Measurements from ENCODE around the gene TBC1D1. TPM values are rescaled to one million over a fixed set of nuclear protein-coding genes. Genes with fewer than 3 reads are reported as not detected.

Gene TBC1D1
- total and polyA plus RNA-seq, 2 of the 8 experiments (the other 6 are each of a cell fraction or from before 2014, with no cell fraction given) = 96.9 to 162 TPM

DNA sequence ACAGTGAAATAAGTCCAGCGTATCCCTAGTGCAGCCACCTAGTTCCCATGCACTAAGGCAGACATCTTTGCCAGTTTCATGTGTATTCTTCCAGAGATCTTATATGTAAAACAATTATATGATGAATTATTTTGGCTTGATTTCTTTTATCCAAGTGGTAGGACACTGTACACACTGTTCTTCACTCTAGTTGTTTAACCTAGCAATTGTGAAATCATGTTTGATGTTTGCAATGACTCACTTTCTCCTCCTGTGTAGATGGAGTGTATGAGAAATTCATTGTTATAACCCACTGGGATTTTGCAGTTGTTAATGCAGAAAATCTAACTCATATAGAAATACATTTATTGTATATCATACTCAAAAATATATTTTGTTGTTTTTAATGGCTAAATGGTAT, 17.5 kb upstream of the TBC1D1 start:
- H2BK120ac ChIP-seq (replicated peaks; ENCODE audit: low read depth, low read length) = no peak overlapping the region
- no peak overlapping the region for H3K4ac ChIP-seq (replicated peaks; ENCODE audit: insufficient read length, low read depth, low read length)
- no peaks in the 10 kb centered on the region for H3K4me1 ChIP-seq (replicated peaks in 1 of 4; ENCODE audit: control insufficient read depth in 3 of 4, insufficient read depth in 4 of 4, low read length in 3 of 4)
- DNase-seq (ENCODE audit: low read depth in 1 of 2, low spot score in 2 of 2) (no peak), FAIRE-seq (no peak)
- H3K27me3 ChIP-seq (replicated peaks in 1 of 4; ENCODE audit: control insufficient read depth in 3 of 4, extremely low read depth in 1 of 4, insufficient read depth in 3 of 4, low read length in 3 of 4) = no peaks in the 10 kb centered on the region
- H3K4me2 ChIP-seq (ENCODE audit: insufficient read depth in 1 of 2, low read depth in 2 of 2, low read length in 2 of 2) = no peak overlapping the region
- H3K14ac ChIP-seq (ENCODE audit: insufficient read length) = no peak overlapping the region
- no peaks in the 10 kb centered on the region for H3K9me3 ChIP-seq (ENCODE audit: insufficient read depth in 2 of 2, low read depth in 1 of 2, low read length in 1 of 2)
- POLR2A ChIA-PET (ENCODE audit: partially characterized antibody) = no interaction called here
- H3K79me1 ChIP-seq (ENCODE audit: low read depth, low read length) = no peaks in the 10 kb centered on the region
- no peaks in the 10 kb centered on the region for H3K23me2 ChIP-seq (ENCODE audit: low read depth, low read length)
- H2BK12ac ChIP-seq (ENCODE audit: low read depth, low read length) = no peak overlapping the region
- H3K23ac ChIP-seq (ENCODE audit: insufficient read length) = no peak overlapping the region
- H2BK5ac ChIP-seq (ENCODE audit: low read depth, low read length) = no peak overlapping the region
- no peak overlapping the region for H2AK5ac ChIP-seq (ENCODE audit: low read depth, low read length)
- H4K20me1 ChIP-seq (replicated peaks in 1 of 2; ENCODE audit: control insufficient read depth in 1 of 2, insufficient read depth in 2 of 2, low read length in 2 of 2) = no peaks in the 10 kb centered on the region
- H3K27ac ChIP-seq (ENCODE audit: low read depth, low read length) = no peak overlapping the region
- H4K5ac ChIP-seq (ENCODE audit: insufficient read length, low read depth, low read length) = no peak overlapping the region
- no peak overlapping the region for H3K56ac ChIP-seq (replicated peaks; ENCODE audit: insufficient read length, low read depth, low read length)
- H4K91ac ChIP-seq (replicated peaks; ENCODE audit: insufficient read length, low read length) = no peak overlapping the region
- H3K36me3 ChIP-seq (ENCODE audit: control insufficient read depth in 2 of 4, insufficient read depth in 4 of 4, low read length in 3 of 4) = no peaks in the 10 kb centered on the region
- H3K4me3 ChIP-seq (ENCODE audit: extremely low read depth in 1 of 4, insufficient read depth in 2 of 4, low read depth in 3 of 4, low read length in 4 of 4) = no peak overlapping the region
- H3K79me2 ChIP-seq (ENCODE audit: control insufficient read depth in 1 of 2, insufficient read depth in 2 of 2, low read length in 2 of 2) = no peaks in the 10 kb centered on the region
- no peak overlapping the region for H3K9ac ChIP-seq (replicated peaks in 1 of 4; ENCODE audit: extremely low read depth in 1 of 4, low read depth in 3 of 4, low read length in 3 of 4)
- H2BK20ac ChIP-seq (ENCODE audit: low read length) = no peak overlapping the region
- CTCF ChIA-PET (ENCODE audit: partially characterized antibody) = no interaction called here
- no peak overlapping the region for H4K8ac ChIP-seq (ENCODE audit: extremely low read depth, insufficient read depth, low read length)
- WGBS, 2 experiments (ENCODE audit: extremely low coverage in 1 of 2, insufficient coverage in 1 of 2, insufficient read length in 1 of 2, insufficient replicate concordance in 2 of 2, low coverage in 1 of 2, low lambda C conversion rate in 2 of 2, missing lambda C conversion rate in 1 of 2) = 100% methylated on average over 1 of the region's 1 CpG; no CpG with 5 or more reads in 1 of the 2 experiments
- no peak overlapping the region for H3K18ac ChIP-seq (ENCODE audit: extremely low read depth, low read length)
- H2AFZ ChIP-seq (ENCODE audit: low read length) = no peak overlapping the region
- H2BK15ac ChIP-seq (ENCODE audit: low read length) = no peak overlapping the region
- no peak for TF ChIP-seq POU5F1 (IDR thresholded peaks at IDR 0.05; ENCODE audit: low read depth, low read length)
- TF ChIP-seq BCL11A (IDR thresholded peaks at IDR 0.05; ENCODE audit: low read depth in 2 of 2, low read length in 2 of 2) = no peak
- TF ChIP-seq POLR2A (IDR thresholded peaks at IDR 0.05; ENCODE audit: control extremely low read depth in 1 of 2, low read depth in 2 of 2, low read length in 2 of 2) = no peak
- TF ChIP-seq RXRA (IDR thresholded peaks at IDR 0.05; ENCODE audit: insufficient read depth, low read depth, low read length) = no peak
- no peak for TF ChIP-seq KDM5A (IDR thresholded peaks at IDR 0.05; ENCODE audit: low read length)
- no peak for TF ChIP-seq NANOG (IDR thresholded peaks at IDR 0.05; ENCODE audit: insufficient read depth, low read depth, low read length, poor library complexity, severe bottlenecking)
- no peak for TF ChIP-seq EGR1 (IDR thresholded peaks at IDR 0.05; ENCODE audit: borderline replicate concordance, low read depth, low read length)
- TF ChIP-seq SP2 (IDR thresholded peaks at IDR 0.05; ENCODE audit: low read length) = no peak
- TF ChIP-seq BACH1 (IDR thresholded peaks at IDR 0.05; ENCODE audit: low read length) = no peak
- TF ChIP-seq JUN (IDR thresholded peaks at IDR 0.05; ENCODE audit: low read depth, low read length) = no peak
- no peak for TF ChIP-seq RNF2 (IDR thresholded peaks at IDR 0.05; ENCODE audit: borderline replicate concordance, low read depth, low read length, missing control alignments, poor library complexity, severe bottlenecking)
- TF ChIP-seq TEAD4 (IDR thresholded peaks at IDR 0.05; ENCODE audit: low read depth, low read length) = no peak
- no peak for TF ChIP-seq CREB1 (IDR thresholded peaks at IDR 0.05)
- TF ChIP-seq SIX5 (IDR thresholded peaks at IDR 0.05; ENCODE audit: low read depth, low read length) = no peak
